Activated naive CD4-positive, alpha-beta T cell treated with anti-CD3 and anti-CD28 coated beads, Interleukin-2, amount 50 U/mL, for 16 hours (primary cell): Measurements from ENCODE around the gene AFF3.

Experiments
- DNase-seq: peaks from one replicate; pipeline ENCODE4 v3.0.0-alpha.2; 2020

Gene AFF3

GRCh38 chr2:99651930-99652670 is 490.3 kb downstream of the AFF3 start:
- no peak for DNase-seq

DNA sequence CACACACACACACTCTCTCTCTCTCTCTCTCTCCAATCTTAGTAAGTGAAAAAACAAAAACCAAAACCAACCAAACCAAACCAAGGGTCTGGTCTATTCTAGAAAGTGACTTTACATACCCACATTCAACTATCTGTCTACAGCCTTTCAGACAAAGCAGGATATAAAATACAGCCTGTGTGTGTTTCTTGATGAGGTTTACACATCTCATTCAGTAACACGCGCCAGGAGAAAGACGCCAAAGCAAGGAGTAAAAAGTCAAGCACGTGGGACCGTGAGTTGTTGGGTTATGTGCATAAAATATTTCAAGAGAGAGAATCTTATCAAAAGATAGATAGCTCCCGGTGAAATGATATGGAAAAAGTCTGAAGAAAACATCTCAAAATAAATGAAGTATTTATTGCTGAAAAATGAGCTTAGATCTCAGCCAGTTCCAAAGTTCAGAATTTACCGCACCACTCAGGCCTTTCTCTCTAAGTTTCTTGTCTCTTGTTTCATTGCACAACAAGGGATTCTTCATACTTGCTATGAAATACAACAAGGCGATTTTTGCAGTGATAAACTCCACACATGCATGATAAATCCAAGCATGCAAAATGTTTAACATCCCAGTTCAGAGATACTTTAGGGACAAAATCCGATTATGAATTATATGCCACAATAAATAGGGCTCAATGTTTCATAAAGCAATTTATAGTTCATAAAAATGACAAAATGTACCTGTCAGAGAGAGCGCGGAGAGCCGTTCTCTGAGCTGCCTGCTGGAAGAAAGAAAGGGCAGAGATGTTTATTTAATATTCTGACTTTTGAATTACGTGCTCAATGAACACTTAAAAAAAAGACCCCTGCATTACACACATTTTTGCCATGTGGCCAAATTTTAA is 493.2 kb downstream of the AFF3 start:
- DNase-seq = no peak

- no peak for DNase-seq
Measured at GRCh38 chr2:99648178-99648844, 494.1 kb downstream of the AFF3 start.

- DNase-seq = no peak
Measured at GRCh38 chr2:99645960-99646359, 496.4 kb downstream of the AFF3 start.

DNA sequence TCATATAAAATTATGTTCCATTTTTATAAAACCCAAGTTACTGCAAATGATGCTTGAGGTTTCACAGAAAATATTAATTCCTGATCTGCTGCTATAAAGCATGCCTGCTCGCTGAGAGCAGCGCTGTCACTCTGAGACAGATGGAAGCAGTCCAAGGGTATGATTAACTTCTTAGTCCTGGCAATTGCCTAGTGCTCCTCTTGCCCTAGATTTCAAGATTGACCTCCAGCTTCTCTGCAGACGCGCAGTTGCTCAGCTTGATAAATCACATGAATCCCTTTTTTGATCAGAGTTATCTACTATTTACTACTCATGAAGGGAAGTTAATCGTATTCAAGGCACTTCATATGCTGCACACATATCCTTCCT is 498.0 kb downstream of the AFF3 start:
- no peak for DNase-seq

DNA sequence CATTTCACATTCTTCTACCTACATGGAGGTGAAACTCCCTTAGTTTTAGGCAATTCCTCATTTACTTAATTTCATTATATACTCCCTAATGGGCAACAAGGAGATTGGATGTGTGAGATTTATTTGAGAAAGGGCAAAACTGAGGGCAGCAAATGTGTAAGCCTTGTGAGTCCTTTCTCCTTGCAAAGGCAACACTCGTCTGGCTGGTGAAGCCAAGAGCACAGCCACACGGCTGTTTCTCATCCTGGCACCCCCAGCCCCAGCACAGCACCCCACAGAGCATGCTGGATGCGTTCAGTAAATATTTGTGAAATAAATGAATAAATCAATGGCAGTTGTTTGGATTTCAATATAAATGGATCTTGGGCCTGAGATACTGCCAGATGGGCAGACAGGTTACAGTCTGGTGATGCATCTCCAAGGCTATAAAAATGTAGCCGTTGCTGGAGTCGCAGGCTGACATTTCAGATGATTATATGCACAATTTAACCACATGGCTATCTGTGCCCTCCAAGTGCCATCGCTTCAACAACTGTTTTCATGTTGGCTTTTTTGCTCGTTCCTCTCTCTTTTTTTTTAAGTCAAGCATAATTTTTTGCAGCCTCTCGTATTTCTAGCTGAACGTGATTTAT is 498.5 kb downstream of the AFF3 start:
- no peak for DNase-seq

GRCh38 chr2:99641999-99642398 is 500.4 kb downstream of the AFF3 start:
- no peak for DNase-seq

DNA sequence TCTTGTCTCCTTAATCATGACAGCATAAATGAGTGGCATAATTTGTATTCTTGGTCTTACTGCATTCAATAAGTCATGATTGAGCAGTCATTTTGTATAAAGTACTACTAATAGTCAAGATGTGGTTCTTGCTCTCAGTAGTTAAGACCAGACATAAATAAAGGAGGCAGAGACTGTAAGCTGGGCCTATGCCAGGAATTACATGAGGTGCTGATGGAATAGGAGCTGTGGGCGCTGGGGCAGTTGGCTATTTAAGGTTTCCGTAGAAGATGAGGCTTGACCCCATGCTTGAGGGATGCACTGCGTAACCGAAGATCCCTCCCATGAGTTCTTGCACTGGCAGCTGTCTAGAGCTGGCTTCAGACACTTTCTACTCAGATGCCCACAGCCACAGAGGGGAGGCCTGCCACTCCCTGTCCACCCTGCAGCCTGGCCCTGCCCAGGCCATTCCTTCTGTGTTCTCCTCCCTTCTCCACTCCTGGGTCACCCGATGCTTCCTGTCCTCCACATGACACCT is 501.7 kb downstream of the AFF3 start:
- DNase-seq = no peak

- DNase-seq = no peak
Measured at GRCh38 chr2:99638791-99639190, 503.6 kb downstream of the AFF3 start.

DNA sequence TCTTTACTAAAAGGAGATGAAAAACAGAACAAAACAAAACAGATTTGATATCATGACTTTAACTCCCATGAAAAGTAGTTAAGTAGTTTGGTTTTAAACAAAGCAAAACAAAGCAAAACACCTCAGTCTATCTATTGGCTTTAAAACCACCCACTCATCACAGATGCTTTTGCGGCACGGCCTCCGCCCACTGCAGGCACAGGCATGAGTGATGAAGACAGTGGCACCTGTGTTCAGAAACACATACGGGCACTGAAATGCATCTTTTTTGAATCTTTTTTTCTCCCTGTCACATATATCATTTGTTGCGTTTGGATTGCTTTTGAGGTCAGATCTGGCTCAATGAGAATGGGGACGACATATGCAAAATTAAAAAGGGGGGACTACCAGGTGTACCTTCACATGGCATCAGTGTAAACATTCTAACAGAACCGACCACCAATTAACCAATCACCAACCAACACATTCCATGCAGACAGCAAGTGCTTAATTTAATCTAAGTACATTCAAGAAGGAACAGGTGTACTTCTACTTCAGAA is 505.2 kb downstream of the AFF3 start:
- no peak for DNase-seq

- no peak for DNase-seq
Measured at GRCh38 chr2:99636144-99637034, 506.0 kb downstream of the AFF3 start.

DNA sequence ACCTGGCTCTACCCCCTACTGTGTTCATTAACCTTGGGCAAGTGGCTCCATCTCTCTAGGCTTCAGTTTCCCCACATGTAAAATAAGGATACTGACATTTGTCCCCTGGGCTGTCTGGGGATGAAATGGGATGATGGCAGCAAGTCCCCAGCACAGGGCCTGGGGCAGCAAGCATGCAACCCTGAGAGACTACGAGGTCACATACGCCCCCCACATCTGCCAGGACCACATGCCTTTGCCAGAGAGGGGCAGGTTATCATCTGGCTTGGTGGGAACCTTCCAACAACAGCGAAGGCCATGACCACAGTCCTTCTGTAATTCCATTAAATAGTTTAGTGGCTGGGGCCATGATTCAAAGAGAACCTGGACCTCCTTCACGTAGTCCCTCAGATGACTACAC is 506.7 kb downstream of the AFF3 start:
- DNase-seq = no peak

- DNase-seq = no peak
Measured at GRCh38 chr2:99634234-99634633, 508.2 kb downstream of the AFF3 start.

GRCh38 chr2:99631700-99632099 is 510.7 kb downstream of the AFF3 start:
- no peak for DNase-seq

DNA sequence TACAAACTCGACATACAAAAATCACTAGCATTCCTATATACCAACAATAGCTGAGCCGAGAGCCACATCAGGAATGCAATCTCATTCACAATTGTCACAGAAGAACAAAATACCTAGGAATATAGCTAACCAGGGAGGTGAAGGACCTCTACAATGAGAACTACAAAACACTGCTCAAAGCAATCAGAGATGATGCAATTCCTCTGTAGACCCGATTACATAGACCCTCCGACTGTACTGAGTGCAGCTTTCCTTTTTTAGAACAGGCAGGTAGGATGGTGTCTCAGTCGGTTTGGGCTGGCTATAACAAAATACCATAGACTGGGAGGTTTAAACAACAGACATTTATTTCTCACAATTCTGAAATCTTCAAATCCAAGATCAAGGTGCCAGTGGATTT is 513.1 kb downstream of the AFF3 start:
- DNase-seq = no peak

GRCh38 chr2:99626158-99626557 is 516.2 kb downstream of the AFF3 start:
- no peak for DNase-seq

- no peak for DNase-seq
Measured at GRCh38 chr2:99624677-99625076, 517.7 kb downstream of the AFF3 start.

DNA sequence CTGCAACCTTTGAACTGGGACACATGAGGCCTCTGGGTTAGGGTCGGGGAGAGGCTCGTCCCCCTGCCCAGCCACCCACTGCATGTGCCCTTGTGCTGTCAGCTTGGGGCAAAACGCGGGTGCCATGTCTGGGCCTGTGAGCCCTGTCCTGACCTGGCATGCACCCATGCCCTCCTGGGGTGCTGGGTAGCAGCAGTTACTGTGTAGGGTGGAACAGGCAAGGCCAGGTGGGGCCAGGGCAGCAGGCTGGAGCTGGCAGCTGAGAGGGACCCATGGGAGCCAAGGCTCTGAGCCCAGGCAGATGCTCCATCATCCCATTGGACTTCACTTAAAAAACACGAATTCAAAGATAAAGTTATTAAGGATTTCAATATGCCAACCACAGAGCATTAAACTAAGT is 518.8 kb downstream of the AFF3 start:
- no peak for DNase-seq

DNA sequence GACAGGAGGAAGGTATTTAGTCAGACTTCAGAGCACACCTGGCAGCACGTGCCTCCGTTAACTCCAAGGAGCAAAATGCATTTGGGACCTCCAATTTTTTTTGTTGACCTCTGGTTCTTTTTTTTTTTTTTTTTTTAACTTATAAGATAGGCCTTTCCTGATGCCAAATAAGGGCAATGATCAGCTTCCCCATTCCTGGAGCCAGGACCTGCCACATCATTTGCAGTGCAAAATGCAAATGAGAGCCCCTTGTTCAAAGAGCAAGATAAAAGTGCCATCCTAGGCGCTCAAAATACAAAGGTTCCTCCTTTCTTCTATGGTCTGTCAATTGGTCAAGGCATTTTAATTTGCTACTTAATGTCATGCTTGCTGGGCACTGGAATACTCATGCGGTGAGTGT is 519.4 kb downstream of the AFF3 start:
- DNase-seq = no peak

DNA sequence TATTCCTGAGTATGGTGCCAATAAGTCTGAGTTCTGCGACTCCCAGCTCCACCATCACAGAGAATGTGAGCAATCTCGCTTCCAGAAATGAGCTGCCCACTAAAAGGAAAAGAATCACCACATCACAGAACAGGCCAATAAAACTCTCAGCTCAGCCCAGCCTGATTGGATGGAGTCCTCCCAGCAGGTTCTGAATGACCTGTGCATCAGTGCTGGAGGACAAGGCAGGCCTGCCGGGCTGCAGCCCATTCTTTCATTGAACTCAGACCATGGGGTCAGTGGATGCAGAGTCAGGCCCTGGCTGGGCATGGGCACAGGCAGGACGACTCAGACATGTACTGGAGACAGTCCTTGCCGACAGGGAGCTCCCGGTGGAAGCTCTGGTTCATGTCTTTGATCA is 519.9 kb downstream of the AFF3 start:
- DNase-seq = no peak

- no peak for DNase-seq
Measured at GRCh38 chr2:99621774-99622173, 520.6 kb downstream of the AFF3 start.

DNA sequence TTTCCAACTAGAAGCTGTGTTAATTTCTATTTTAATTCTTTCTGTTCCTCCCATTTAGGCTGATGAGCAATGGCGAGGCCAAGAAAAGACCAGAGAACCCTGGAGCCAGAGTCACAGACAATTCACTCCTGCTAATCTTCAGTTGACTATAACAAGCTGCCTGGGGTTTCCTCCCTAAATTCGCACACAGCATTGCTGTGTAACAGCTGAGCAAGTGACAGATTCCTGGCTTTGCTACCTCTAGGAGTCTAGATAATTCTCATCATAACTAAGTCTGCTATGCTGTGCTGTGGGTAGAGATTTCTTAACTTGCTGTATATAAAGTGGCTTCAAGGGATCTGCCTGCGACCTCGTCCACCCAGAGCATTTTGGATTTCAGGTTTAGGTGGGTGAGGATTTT is 521.3 kb downstream of the AFF3 start:
- no peak for DNase-seq
